ENCODE data around the gene ZGLP1. TPM values are rescaled to one million over a fixed set of nuclear protein-coding genes. Genes with fewer than 3 reads are reported as not detected.

ZGLP1 gene
- total RNA-seq, 1 experiment from 2014 or later: 5.0 TPM

DNA sequence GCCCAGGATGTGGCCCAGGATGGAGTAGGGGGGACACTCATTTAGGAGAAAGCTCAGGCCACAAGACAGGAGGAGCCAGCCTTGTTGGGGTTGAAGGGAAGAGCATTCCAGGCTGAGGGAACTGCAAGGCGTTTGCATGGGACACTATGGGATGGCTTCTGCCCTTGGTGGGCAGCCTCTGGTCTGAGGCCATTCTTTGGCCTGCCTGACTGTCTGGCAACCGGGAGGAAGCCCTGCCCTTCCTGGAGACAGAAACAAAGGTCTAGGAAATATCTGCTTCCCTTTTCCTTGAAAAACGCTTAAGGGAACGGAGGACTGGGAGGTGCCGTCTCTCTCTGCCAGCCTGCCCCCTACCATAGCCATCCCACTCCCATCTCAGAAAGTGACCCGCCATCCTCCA lies 41.5 kb downstream of the ZGLP1 start:
- no peak for TF ChIP-seq POLR2AphosphoS5 (IDR thresholded peaks at IDR 0.05; ENCODE audit: low read depth, low read length)
- ChIA-PET RAD21 (ENCODE audit: low non-redundant PET in 1 of 2, low total read pairs in 2 of 2, uncharacterized antibody in 2 of 2, unreplicated experiment in 2 of 2) (interaction anchor here in 1 of 2 experiments (1.7 kb wide), 1 partner anchor 9 kb away, joined by 6 read pairs; no protein-coding TSS in a partner anchor), CTCF (interaction anchor here (0.8 to 7.2 kb wide), 3 partner anchors 8 to 120 kb away, joined by 3 to 131 read pairs (median 12); no protein-coding TSS in a partner anchor), POLR2A (interaction anchor here (2.0 kb wide), 1 partner anchor 9 kb away, joined by 5 read pairs; no protein-coding TSS in a partner anchor)
- Histone ChIP-seq H3K9ac (ENCODE audit: low read length) (no peak overlapping the region), H2AFZ (ENCODE audit: low read depth, low read length, poor library complexity, severe bottlenecking) (no peak overlapping the region), H3K36me3 (ENCODE audit: control insufficient read depth in 1 of 2, insufficient read depth in 2 of 2, low read length in 2 of 2) (no peaks in the 10 kb centered on the region), H3K4me2 (ENCODE audit: low read length) (no peak overlapping the region), H3K4me3 (replicated peaks in 1 of 2; ENCODE audit: low read depth in 1 of 2, low read length in 2 of 2) (no peak overlapping the region), H4K20me1 (ENCODE audit: insufficient read depth) (no peaks in the 10 kb centered on the region), H3K9me3 (ENCODE audit: control insufficient read depth in 1 of 2, insufficient read depth in 1 of 2, low read depth in 1 of 2, low read length in 2 of 2) (no peaks in the 10 kb centered on the region), H3K27me3 (ENCODE audit: insufficient read depth, low read length) (no peaks in the 10 kb centered on the region), H3K27ac (ENCODE audit: low read depth, low read length) (no peak overlapping the region), H3K9me2 (ENCODE audit: insufficient read depth) (no peaks in the 10 kb centered on the region), H3K79me2 (ENCODE audit: insufficient read depth, low read length) (no peaks in the 10 kb centered on the region), H3K4me1 (ENCODE audit: control insufficient read depth in 1 of 2, insufficient read depth in 2 of 2, low read length in 2 of 2) (peaks cover 7 to 22% of the 10 kb centered on the region in 2 experiments; a peak in 3 of 4 replicates)
- intact Hi-C loops (cut with micrococcal nuclease): no loop called here
- DNase-seq (ENCODE audit: low read depth, low spot score) (no peak), ATAC-seq (no peak)
- no TSS peak for BruUV-seq (replicated peaks)

DNA sequence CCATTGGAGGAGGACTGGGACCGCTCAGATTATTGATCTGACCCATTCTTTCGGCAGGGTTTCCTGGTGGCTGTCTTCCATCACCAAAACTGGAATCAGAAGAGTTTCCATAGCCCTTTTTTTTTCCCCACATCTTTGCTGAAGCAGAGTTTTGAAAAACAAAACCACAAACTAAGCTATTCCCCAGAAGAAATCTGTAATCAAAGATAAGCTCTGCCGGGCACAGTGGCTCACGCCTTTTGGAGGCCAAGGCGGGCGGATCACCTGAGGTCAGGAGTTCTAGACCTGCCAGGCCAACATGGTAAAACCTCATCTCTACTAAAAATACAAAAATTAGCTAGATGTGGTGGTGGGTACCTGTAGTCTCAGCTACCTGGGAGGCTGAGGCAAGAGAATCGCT lies 42.9 kb downstream of the ZGLP1 start:
- ATAC-seq (no peak), DNase-seq (ENCODE audit: low read depth, low spot score) (no peak)
- H3K27ac ChIP-seq (ENCODE audit: low read depth, low read length): no peak overlapping the region
- ChIA-PET RAD21 (ENCODE audit: low non-redundant PET in 1 of 2, low total read pairs in 2 of 2, uncharacterized antibody in 2 of 2, unreplicated experiment in 2 of 2) (no interaction called here), CTCF (interaction anchor here (2.0 to 7.2 kb wide), 2 partner anchors 7 to 122 kb away, joined by 12 to 131 read pairs; no protein-coding TSS in a partner anchor), POLR2A (no interaction called here)
- H4K20me1 ChIP-seq (ENCODE audit: insufficient read depth): no peaks in the 10 kb centered on the region
- no peak overlapping the region for H3K4me2 ChIP-seq (ENCODE audit: low read length)
- H3K27me3 ChIP-seq (ENCODE audit: insufficient read depth, low read length): no peaks in the 10 kb centered on the region
- H2AFZ ChIP-seq (ENCODE audit: low read depth, low read length, poor library complexity, severe bottlenecking): no peak overlapping the region
- TF ChIP-seq EZH2 (IDR thresholded peaks at IDR 0.05) (no peak), EZH2phosphoT487 (IDR thresholded peaks at IDR 0.05; ENCODE audit: borderline replicate concordance) (no peak), RAD21 (IDR thresholded peaks at IDR 0.05; ENCODE audit: low read depth) (no peak)
- no peak overlapping the region for H3K9ac ChIP-seq (ENCODE audit: low read length)
- no peaks in the 10 kb centered on the region for H3K9me2 ChIP-seq (ENCODE audit: insufficient read depth)
- H3K4me3 ChIP-seq (replicated peaks in 1 of 2; ENCODE audit: low read depth in 1 of 2, low read length in 2 of 2): no peak overlapping the region
- no peaks in the 10 kb centered on the region for H3K9me3 ChIP-seq (ENCODE audit: control insufficient read depth in 1 of 2, insufficient read depth in 1 of 2, low read depth in 1 of 2, low read length in 2 of 2)
- no peaks in the 10 kb centered on the region for H3K79me2 ChIP-seq (ENCODE audit: insufficient read depth, low read length)
- H3K4me1 ChIP-seq (ENCODE audit: control insufficient read depth in 1 of 2, insufficient read depth in 2 of 2, low read length in 2 of 2): peaks cover 11 to 24% of the 10 kb centered on the region in 2 experiments
- no peaks in the 10 kb centered on the region for H3K36me3 ChIP-seq (ENCODE audit: control insufficient read depth in 1 of 2, insufficient read depth in 2 of 2, low read length in 2 of 2)
- no TSS peak for BruUV-seq (replicated peaks)
- intact Hi-C loops (cut with micrococcal nuclease): no loop called here

All from HCT116 (cell line).